Liver (tissue), 9 donors: ENCODE measurements around the gene GNG12. TPM values are rescaled to one million over a fixed set of nuclear protein-coding genes. Genes with fewer than 3 reads are reported as not detected.

ENCODE experiments used
- DNase-seq: peaks from one replicate; pipeline ENCODE4 v3.0.0-alpha.2; 2017; ENCODE audit warnings: low spot score
- H3K27ac ChIP-seq, 2 donors: one replicate each; pipeline ENCODE4 v1.7.0; 2013; ENCODE audit warnings: inconsistent platforms in 2 of 2, low read length in 2 of 2, control low read depth in 1 of 2, low read depth in 1 of 2, mild to moderate bottlenecking in 1 of 2
- H3K27me3 ChIP-seq, 4 donors: one replicate each; pipeline versions ENCODE4 v1.6.1 to v1.7.0; 2013; ENCODE audit warnings: low read length in 3 of 4, inconsistent platforms in 1 of 4, mild to moderate bottlenecking in 1 of 4, moderate library complexity in 1 of 4; ENCODE audit not compliant: control insufficient read depth in 4 of 4, insufficient read depth in 4 of 4
- H3K36me3 ChIP-seq, 4 donors: one replicate each; pipeline versions ENCODE4 v1.6.1 to v1.7.0; 2013; ENCODE audit warnings: low read length in 3 of 4, mild to moderate bottlenecking in 3 of 4, low read depth in 1 of 4, moderate library complexity in 1 of 4; ENCODE audit not compliant: control insufficient read depth in 4 of 4, insufficient read depth in 3 of 4
- H3K4me1 ChIP-seq, 4 donors: one replicate each; pipeline versions ENCODE4 v1.6.1 to v1.7.0; 2013; ENCODE audit warnings: low read length in 3 of 4, mild to moderate bottlenecking in 3 of 4, moderate library complexity in 1 of 4; ENCODE audit not compliant: control insufficient read depth in 4 of 4, insufficient read depth in 4 of 4
- H3K4me3 ChIP-seq, 3 donors: one replicate each; pipeline versions ENCODE4 v1.6.1 to v1.7.0; 2013; ENCODE audit warnings: low read length in 3 of 3, control low read depth in 1 of 3, low read depth in 1 of 3, mild to moderate bottlenecking in 1 of 3
- H3K9ac ChIP-seq, 2 donors: one replicate each; pipeline ENCODE4 v1.7.0; 2013; ENCODE audit warnings: low read length in 2 of 2, mild to moderate bottlenecking in 2 of 2, moderate library complexity in 2 of 2, control low read depth in 1 of 2, low read depth in 1 of 2
- H3K9me3 ChIP-seq, 4 donors: one replicate each; pipeline versions ENCODE4 v1.6.1 to v1.7.0; 2013; ENCODE audit warnings: low read length in 3 of 4; ENCODE audit not compliant: control insufficient read depth in 4 of 4
- EGR1 ChIP-seq, 2 donors: IDR thresholded peaks; 2 replicates each; pipeline ENCODE4 v1.6.1; 2016 to 2018; ENCODE audit warnings: antibody characterized with exemption in 2 of 2, low read depth in 2 of 2
- FOXA1 ChIP-seq: IDR thresholded peaks from 2 replicates; pipeline ENCODE4 v1.6.1; 2016; ENCODE audit warnings: antibody characterized with exemption
- GABPA ChIP-seq, 2 donors: IDR thresholded peaks in 1 of 2; conservative IDR thresholded peaks in 1 of 2; 2 replicates each; pipeline ENCODE4 v1.6.1; 2016; ENCODE audit warnings: antibody characterized with exemption in 2 of 2, mild to moderate bottlenecking in 1 of 2, moderate library complexity in 1 of 2
- HNF4G ChIP-seq: IDR thresholded peaks from 2 replicates; pipeline ENCODE4 v1.6.1; 2016; ENCODE audit warnings: antibody characterized with exemption
- JUND ChIP-seq, 2 donors: IDR thresholded peaks; 2 replicates each; pipeline ENCODE4 v1.6.1; 2016; ENCODE audit warnings: antibody characterized with exemption in 2 of 2
- RAD21 ChIP-seq, 2 donors: IDR thresholded peaks; 2 replicates each; pipeline ENCODE4 v1.6.1; 2016; ENCODE audit warnings: antibody characterized with exemption in 2 of 2, mild to moderate bottlenecking in 2 of 2
- RXRA ChIP-seq, 2 donors: IDR thresholded peaks; 2 replicates each; pipeline ENCODE4 v1.6.1; 2017 to 2018; ENCODE audit warnings: antibody characterized with exemption in 2 of 2, mild to moderate bottlenecking in 1 of 2
- SP1 ChIP-seq: IDR thresholded peaks from 2 replicates; pipeline ENCODE4 v1.6.1; 2018; ENCODE audit warnings: antibody characterized with exemption, mild to moderate bottlenecking
- YY1 ChIP-seq: IDR thresholded peaks from 2 replicates; pipeline ENCODE4 v1.6.1; 2016; ENCODE audit warnings: antibody characterized with exemption, mild to moderate bottlenecking
- WGBS: extraction: QIAGEN DNeasy Blood & Tissue Kit; methylation state at CpG from one replicate; pipeline ENCODE4 v1.1.7; 2013; 5-methylcytosine and 5-hydroxymethylcytosine counted together
- polyA plus RNA-seq, 2 donors: library from polyadenylated mRNA; stranded (reverse) in 1 of 2; unstranded in 1 of 2; fragments of 200-250 nt in 1 of 2; fragments of >200 nt in 1 of 2; fragmentation: Nextera tagmentation in 1 of 2; extraction: Ambion mirVana in 1 of 2; gene quantifications; one replicate each; pipeline versions ENCODE4 v1.2.1 to v1.2.3, GENCODE V29; 2013 to 2015
- total RNA-seq, 2 donors: library from RNA; depleted of rRNA; stranded (reverse); fragments of >200 nt; gene quantifications; one replicate each; pipeline ENCODE4 v1.2.3, GENCODE V29; 2014
- TF ChIP-seq, protein P1 (sequence below): IDR thresholded peaks from 2 replicates; pipeline ENCODE4 v1.6.1; 2016; ENCODE audit warnings: antibody characterized with exemption, mild to moderate bottlenecking
- TF ChIP-seq, protein P2 (sequence below): IDR thresholded peaks from 2 replicates; pipeline ENCODE4 v1.6.1; 2016; ENCODE audit warnings: antibody characterized with exemption
- TF ChIP-seq, protein P3 (sequence below): IDR thresholded peaks from 2 replicates; pipeline ENCODE4 v1.6.1; 2016; ENCODE audit warnings: antibody characterized with exemption
- donor health status: healthy.
- donor health status: healthy.
- donor health status: healthy.
- donor health status: healthy.
- donor health status: healthy.

GNG12 gene
- total and polyA plus RNA-seq, 4 donors: 15.4 to 26.1 (median 19.7) TPM

DNA sequence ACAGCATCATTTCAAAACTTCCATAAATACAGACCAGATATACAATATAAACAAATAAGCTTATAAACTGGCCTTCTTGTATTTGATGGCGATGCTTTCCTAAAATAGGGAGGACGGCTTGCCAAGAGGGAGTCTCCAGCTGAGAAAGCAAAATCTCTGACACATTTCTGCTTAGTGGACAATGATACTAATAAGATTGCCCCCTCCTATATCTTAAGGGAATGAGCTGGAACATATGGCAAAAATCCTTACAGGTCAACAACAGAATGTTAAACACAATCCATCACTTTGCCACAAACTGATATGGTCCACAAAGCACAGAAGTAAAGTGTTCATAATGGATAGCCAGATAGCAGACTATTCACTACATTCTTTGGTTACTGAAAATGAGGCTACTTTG is 155.3 kb downstream of the GNG12 start:
- no peaks in the 10 kb centered on the region for H3K27me3 ChIP-seq
- no peak overlapping the region for H3K9ac ChIP-seq
- no peak overlapping the region for H3K27ac ChIP-seq
- no peak for DNase-seq
- no peak overlapping the region for H3K4me3 ChIP-seq
- WGBS: 88% methylated on average over 2 of the region's 2 CpGs
- no peaks in the 10 kb centered on the region for H3K36me3 ChIP-seq
- TF ChIP-seq, protein P1, sequence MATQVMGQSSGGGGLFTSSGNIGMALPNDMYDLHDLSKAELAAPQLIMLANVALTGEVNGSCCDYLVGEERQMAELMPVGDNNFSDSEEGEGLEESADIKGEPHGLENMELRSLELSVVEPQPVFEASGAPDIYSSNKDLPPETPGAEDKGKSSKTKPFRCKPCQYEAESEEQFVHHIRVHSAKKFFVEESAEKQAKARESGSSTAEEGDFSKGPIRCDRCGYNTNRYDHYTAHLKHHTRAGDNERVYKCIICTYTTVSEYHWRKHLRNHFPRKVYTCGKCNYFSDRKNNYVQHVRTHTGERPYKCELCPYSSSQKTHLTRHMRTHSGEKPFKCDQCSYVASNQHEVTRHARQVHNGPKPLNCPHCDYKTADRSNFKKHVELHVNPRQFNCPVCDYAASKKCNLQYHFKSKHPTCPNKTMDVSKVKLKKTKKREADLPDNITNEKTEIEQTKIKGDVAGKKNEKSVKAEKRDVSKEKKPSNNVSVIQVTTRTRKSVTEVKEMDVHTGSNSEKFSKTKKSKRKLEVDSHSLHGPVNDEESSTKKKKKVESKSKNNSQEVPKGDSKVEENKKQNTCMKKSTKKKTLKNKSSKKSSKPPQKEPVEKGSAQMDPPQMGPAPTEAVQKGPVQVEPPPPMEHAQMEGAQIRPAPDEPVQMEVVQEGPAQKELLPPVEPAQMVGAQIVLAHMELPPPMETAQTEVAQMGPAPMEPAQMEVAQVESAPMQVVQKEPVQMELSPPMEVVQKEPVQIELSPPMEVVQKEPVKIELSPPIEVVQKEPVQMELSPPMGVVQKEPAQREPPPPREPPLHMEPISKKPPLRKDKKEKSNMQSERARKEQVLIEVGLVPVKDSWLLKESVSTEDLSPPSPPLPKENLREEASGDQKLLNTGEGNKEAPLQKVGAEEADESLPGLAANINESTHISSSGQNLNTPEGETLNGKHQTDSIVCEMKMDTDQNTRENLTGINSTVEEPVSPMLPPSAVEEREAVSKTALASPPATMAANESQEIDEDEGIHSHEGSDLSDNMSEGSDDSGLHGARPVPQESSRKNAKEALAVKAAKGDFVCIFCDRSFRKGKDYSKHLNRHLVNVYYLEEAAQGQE: no peak
- TF ChIP-seq, protein P2, sequence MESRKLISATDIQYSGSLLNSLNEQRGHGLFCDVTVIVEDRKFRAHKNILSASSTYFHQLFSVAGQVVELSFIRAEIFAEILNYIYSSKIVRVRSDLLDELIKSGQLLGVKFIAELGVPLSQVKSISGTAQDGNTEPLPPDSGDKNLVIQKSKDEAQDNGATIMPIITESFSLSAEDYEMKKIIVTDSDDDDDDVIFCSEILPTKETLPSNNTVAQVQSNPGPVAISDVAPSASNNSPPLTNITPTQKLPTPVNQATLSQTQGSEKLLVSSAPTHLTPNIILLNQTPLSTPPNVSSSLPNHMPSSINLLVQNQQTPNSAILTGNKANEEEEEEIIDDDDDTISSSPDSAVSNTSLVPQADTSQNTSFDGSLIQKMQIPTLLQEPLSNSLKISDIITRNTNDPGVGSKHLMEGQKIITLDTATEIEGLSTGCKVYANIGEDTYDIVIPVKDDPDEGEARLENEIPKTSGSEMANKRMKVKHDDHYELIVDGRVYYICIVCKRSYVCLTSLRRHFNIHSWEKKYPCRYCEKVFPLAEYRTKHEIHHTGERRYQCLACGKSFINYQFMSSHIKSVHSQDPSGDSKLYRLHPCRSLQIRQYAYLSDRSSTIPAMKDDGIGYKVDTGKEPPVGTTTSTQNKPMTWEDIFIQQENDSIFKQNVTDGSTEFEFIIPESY: no peak
- TF ChIP-seq YY1 (no peak), FOXA1 (no peak), RXRA (IDR thresholded peaks at IDR 0.05) (no peak), JUND (IDR thresholded peaks at IDR 0.05) (no peak), SP1 (no peak), HNF4G (no peak), GABPA (IDR thresholded peaks at IDR 0.05 in 1 of 2, conservative IDR thresholded peaks at IDR 0.05 in 1 of 2) (no peak), EGR1 (IDR thresholded peaks at IDR 0.05; ENCODE audit: low read depth in 2 of 2) (no peak)
- TF ChIP-seq, protein P3, sequence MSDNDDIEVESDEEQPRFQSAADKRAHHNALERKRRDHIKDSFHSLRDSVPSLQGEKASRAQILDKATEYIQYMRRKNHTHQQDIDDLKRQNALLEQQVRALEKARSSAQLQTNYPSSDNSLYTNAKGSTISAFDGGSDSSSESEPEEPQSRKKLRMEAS: no peak
- peaks cover 0 to 2% (median 0%) of the 10 kb centered on the region in 4 donors for H3K4me1 ChIP-seq
- no peaks in the 10 kb centered on the region for H3K9me3 ChIP-seq

DNA sequence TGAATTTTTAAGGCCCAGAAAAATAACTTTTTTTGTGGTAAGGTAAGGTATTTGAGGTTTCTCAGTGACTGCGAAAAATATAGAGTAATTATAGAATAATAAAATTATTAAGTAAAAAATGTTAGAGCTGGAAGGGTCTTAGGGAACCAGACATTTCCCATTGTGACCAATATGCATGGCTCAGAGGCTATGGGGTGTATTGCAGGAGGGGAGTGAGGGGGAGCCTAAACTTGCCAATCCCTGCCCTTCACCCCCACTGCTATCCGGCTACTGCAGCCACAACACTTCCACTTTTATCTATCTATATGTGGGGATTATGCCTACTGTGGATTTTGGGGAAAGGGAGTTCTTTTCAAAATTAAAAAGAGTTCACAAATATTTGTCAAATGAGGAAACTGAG is 155.9 kb downstream of the GNG12 start:
- Histone ChIP-seq H3K27ac (no peak overlapping the region), H3K4me3 (no peak overlapping the region), H3K9ac (no peak overlapping the region), H3K27me3 (no peaks in the 10 kb centered on the region), H3K9me3 (no peaks in the 10 kb centered on the region), H3K36me3 (no peaks in the 10 kb centered on the region), H3K4me1 (no peaks in the 10 kb centered on the region)
- TF ChIP-seq RXRA (IDR thresholded peaks at IDR 0.05) (no peak), EGR1 (IDR thresholded peaks at IDR 0.05; ENCODE audit: low read depth in 2 of 2) (no peak), YY1 (no peak), RAD21 (IDR thresholded peaks at IDR 0.05) (no peak)
- TF ChIP-seq, protein P3: no peak
- TF ChIP-seq, protein P2: no peak
- WGBS: 95% methylated on average over 2 of the region's 2 CpGs
- no peak for DNase-seq
